Measurements from ENCODE around the gene SLC52A1.
"Not testable (repeated sequence)": the region's sequence is repeated elsewhere in the genome, so short reads cannot be mapped to it uniquely, and the experiment has no call there.

SLC52A1 gene

GRCh38 chr17:5031365-5032082 lies 3.7 kb downstream of the SLC52A1 start:
- in situ Hi-C loops (cut with MboI; ENCODE audit: low sequenced_read_pairs): no loop called here

GRCh38 chr17:5030168-5030567 lies 5.1 kb downstream of the SLC52A1 start:
- in situ Hi-C loops (cut with MboI; ENCODE audit: low sequenced_read_pairs): not testable (repeated sequence)

GRCh38 chr17:5027916-5028315 lies 7.3 kb downstream of the SLC52A1 start:
- in situ Hi-C loops (cut with MboI; ENCODE audit: low sequenced_read_pairs): no loop called here

- in situ Hi-C loops (cut with MboI; ENCODE audit: low sequenced_read_pairs): no loop called here
Measured at GRCh38 chr17:5027299-5027698, 7.9 kb downstream of the SLC52A1 start.

- in situ Hi-C loops (cut with MboI; ENCODE audit: low sequenced_read_pairs): no loop called here
Measured at GRCh38 chr17:5024604-5025003, 10.6 kb downstream of the SLC52A1 start.

- in situ Hi-C loops (cut with MboI; ENCODE audit: low sequenced_read_pairs): no loop called here
Measured at GRCh38 chr17:5023588-5024147, 11.6 kb downstream of the SLC52A1 start.

- in situ Hi-C loops (cut with MboI; ENCODE audit: low sequenced_read_pairs): no loop called here
Measured at GRCh38 chr17:5022171-5022711, 13.0 kb downstream of the SLC52A1 start.

- in situ Hi-C loops (cut with MboI; ENCODE audit: low sequenced_read_pairs): no loop called here
Measured at GRCh38 chr17:5020502-5021023, 14.7 kb downstream of the SLC52A1 start.

GRCh38 chr17:5019475-5019956 lies 15.7 kb downstream of the SLC52A1 start:
- in situ Hi-C loops (cut with MboI; ENCODE audit: low sequenced_read_pairs): no loop called here

- in situ Hi-C loops (cut with MboI; ENCODE audit: low sequenced_read_pairs): no loop called here
Measured at GRCh38 chr17:5014357-5014756, 20.9 kb downstream of the SLC52A1 start.

- in situ Hi-C loops (cut with MboI; ENCODE audit: low sequenced_read_pairs): no loop called here
Measured at GRCh38 chr17:5011928-5012327, 23.3 kb downstream of the SLC52A1 start.

GRCh38 chr17:5003214-5003867 lies 31.9 kb downstream of the SLC52A1 start:
- in situ Hi-C loops (cut with MboI; ENCODE audit: low sequenced_read_pairs): no loop called here

- in situ Hi-C loops (cut with MboI; ENCODE audit: low sequenced_read_pairs): no loop called here
Measured at GRCh38 chr17:5002121-5002788, 33.0 kb downstream of the SLC52A1 start.

- in situ Hi-C loops (cut with MboI; ENCODE audit: low sequenced_read_pairs): no loop called here
Measured at GRCh38 chr17:5000237-5000639, 35.0 kb downstream of the SLC52A1 start.

- in situ Hi-C loops (cut with MboI; ENCODE audit: low sequenced_read_pairs): no loop called here
Measured at GRCh38 chr17:4999430-5000093, 35.7 kb downstream of the SLC52A1 start.

- in situ Hi-C loops (cut with MboI; ENCODE audit: low sequenced_read_pairs): no loop called here
Measured at GRCh38 chr17:4998732-4999429, 36.3 kb downstream of the SLC52A1 start.

GRCh38 chr17:4998027-4998731 lies 37.0 kb downstream of the SLC52A1 start:
- in situ Hi-C loops (cut with MboI; ENCODE audit: low sequenced_read_pairs): no loop called here

GRCh38 chr17:4997302-4998026 lies 37.8 kb downstream of the SLC52A1 start, which contains the start of the genes INCA1 and KIF1C:
INCA1 (minus strand) TSS chr17:4997522; CDS start chr17:4994437, 3,085 bp downstream.
KIF1C (plus strand) TSS chr17:4997950; CDS start chr17:5000247, 2,297 bp downstream.
- in situ Hi-C loops (cut with MboI; ENCODE audit: low sequenced_read_pairs): no loop called here
